A673 (cell line): ENCODE measurements around the gene ANXA4. TPM values are rescaled to one million over a fixed set of nuclear protein-coding genes. Genes with fewer than 3 reads are reported as not detected.

Experiments
- BruUV-seq: library from RNA; stranded (reverse); fragments of 400-500 nt; replicated peaks from 2 replicates; lab custom pipeline; 2021; lab: Mats Ljungman, UMichigan
- CTCF ChIA-PET: fragments of 300-600 bp; sonication (Branson Sonifier 250); formaldehyde crosslinking; loops from one replicate; lab custom pipeline; 2022; ENCODE audit warnings: antibody characterized with exemption; lab: Charles Lee
- POLR2A ChIA-PET: fragments of 300-600 bp; sonication (Branson Sonifier 250); formaldehyde crosslinking; loops from one replicate; lab custom pipeline; 2022; ENCODE audit warnings: antibody characterized with exemption; ENCODE audit not compliant: low non-redundant PET; lab: Charles Lee
- DNase-seq: peaks from one replicate; pipeline ENCODE4 v3.0.0-alpha.2; 2015; ENCODE audit warnings: low spot score
- H3K27ac ChIP-seq: fragments of 200-600 bp; sonication (generic); 2 replicates; pipeline ENCODE4 v1.5.1; 2016; ENCODE audit warnings: mixed run types, low read depth, mild to moderate bottlenecking, mixed read lengths, antibody characterized with exemption, low read length; ENCODE audit not compliant: poor library complexity, severe bottlenecking
- H3K27me3 ChIP-seq: fragments of 200-600 bp; sonication (generic); replicated peaks from 2 replicates; pipeline ENCODE4 v1.6.1; 2017; ENCODE audit warnings: mixed run types, low read depth, mild to moderate bottlenecking, mixed read lengths, antibody characterized with exemption, low read length; ENCODE audit not compliant: insufficient read depth, poor library complexity
- H3K36me3 ChIP-seq: fragments of 200-600 bp; sonication (generic); 2 replicates; pipeline ENCODE4 v1.6.1; 2016; ENCODE audit warnings: mixed run types, mild to moderate bottlenecking, mixed read lengths, antibody characterized with exemption, low read length; ENCODE audit not compliant: insufficient read depth, poor library complexity, severe bottlenecking
- H3K4me1 ChIP-seq: fragments of 200-600 bp; sonication (generic); 2 replicates; pipeline ENCODE4 v1.6.1; 2017; ENCODE audit warnings: mixed run types, mild to moderate bottlenecking, mixed read lengths, antibody characterized with exemption, low read length; ENCODE audit not compliant: insufficient read depth, poor library complexity, severe bottlenecking
- H3K4me3 ChIP-seq: fragments of 200-600 bp; sonication (generic); 2 replicates; pipeline ENCODE4 v1.5.1; 2016; ENCODE audit warnings: low read depth, mixed run types, mild to moderate bottlenecking, mixed read lengths, low read length; ENCODE audit not compliant: poor library complexity, severe bottlenecking
- H3K9me3 ChIP-seq: fragments of 200-600 bp; sonication (generic); 2 replicates; pipeline ENCODE4 v1.6.1; 2016; ENCODE audit warnings: mixed run types, low read depth, mild to moderate bottlenecking, mixed read lengths, antibody characterized with exemption, low read length; ENCODE audit not compliant: poor library complexity, severe bottlenecking
- EZH2 ChIP-seq: fragments of 200-600 bp; sonication (generic); IDR thresholded peaks from 2 replicates; pipeline ENCODE4 v1.6.1; 2017; ENCODE audit warnings: borderline replicate concordance, low read depth, mild to moderate bottlenecking, mixed read lengths, antibody characterized with exemption, low read length; ENCODE audit not compliant: poor library complexity, severe bottlenecking
- intact Hi-C: fragments of 100-400 bp; cut with micrococcal nuclease; formaldehyde crosslinking; loops from one replicate; pipeline ENCODE4 v1.10.0; 2022; ENCODE audit not compliant: unreplicated experiment
- total RNA-seq: library from RNA; stranded (reverse); gene quantifications from 2 replicates; pipeline ENCODE4 v1.2.3, GENCODE V29; 2021
- TF ChIP-seq, protein P1 (sequence below): fragments of 300-800, 200-600 bp; sonication (generic); conservative IDR thresholded peaks from 2 replicates; pipeline ENCODE4 v1.5.1; 2017; ENCODE audit warnings: low read depth, mild to moderate bottlenecking, antibody characterized with exemption, low read length, moderate library complexity, mixed read lengths

ANXA4 gene
- total RNA-seq, 1 experiment from 2014 or later: 5.1 TPM

DNA sequence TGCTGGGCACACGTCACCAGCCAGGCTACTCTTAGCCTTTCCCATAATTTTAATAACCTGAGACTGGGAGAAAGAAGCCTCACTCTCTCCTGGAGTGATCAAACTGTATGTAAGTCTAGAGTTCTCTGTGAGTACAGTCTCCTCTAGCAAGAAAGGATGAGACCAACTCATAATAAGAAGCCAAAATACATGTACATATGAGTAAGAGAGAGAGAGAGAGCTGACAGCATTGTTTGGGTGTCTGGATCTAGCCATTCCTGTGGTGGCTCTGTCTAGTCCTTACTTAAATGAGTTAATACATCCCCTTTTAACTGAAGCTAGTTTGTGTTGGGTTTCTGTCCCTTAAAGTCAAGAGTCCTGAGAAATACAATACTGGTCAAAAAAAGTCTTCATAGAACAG lies 26.0 kb upstream of the ANXA4 start:
- no peaks in the 10 kb centered on the region for H3K4me1 ChIP-seq
- H3K4me3 ChIP-seq: no peak overlapping the region
- ChIA-PET CTCF (interaction anchor here (0.7 kb wide), 1 partner anchor 9 kb away, joined by 5 read pairs; no protein-coding TSS in a partner anchor), POLR2A (no interaction called here)
- H3K9me3 ChIP-seq: no peaks in the 10 kb centered on the region
- DNase-seq: no peak
- intact Hi-C loops: loop anchor here (2.0 kb wide), 1 partner anchor 157 kb away; no protein-coding TSS in a partner anchor
- no TSS peak for BruUV-seq
- no peak for TF ChIP-seq EZH2
- TF ChIP-seq, protein P1, sequence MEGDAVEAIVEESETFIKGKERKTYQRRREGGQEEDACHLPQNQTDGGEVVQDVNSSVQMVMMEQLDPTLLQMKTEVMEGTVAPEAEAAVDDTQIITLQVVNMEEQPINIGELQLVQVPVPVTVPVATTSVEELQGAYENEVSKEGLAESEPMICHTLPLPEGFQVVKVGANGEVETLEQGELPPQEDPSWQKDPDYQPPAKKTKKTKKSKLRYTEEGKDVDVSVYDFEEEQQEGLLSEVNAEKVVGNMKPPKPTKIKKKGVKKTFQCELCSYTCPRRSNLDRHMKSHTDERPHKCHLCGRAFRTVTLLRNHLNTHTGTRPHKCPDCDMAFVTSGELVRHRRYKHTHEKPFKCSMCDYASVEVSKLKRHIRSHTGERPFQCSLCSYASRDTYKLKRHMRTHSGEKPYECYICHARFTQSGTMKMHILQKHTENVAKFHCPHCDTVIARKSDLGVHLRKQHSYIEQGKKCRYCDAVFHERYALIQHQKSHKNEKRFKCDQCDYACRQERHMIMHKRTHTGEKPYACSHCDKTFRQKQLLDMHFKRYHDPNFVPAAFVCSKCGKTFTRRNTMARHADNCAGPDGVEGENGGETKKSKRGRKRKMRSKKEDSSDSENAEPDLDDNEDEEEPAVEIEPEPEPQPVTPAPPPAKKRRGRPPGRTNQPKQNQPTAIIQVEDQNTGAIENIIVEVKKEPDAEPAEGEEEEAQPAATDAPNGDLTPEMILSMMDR: no peak
- H3K36me3 ChIP-seq: no peaks in the 10 kb centered on the region
- H3K27ac ChIP-seq: no peak overlapping the region
- H3K27me3 ChIP-seq: no peaks in the 10 kb centered on the region

DNA sequence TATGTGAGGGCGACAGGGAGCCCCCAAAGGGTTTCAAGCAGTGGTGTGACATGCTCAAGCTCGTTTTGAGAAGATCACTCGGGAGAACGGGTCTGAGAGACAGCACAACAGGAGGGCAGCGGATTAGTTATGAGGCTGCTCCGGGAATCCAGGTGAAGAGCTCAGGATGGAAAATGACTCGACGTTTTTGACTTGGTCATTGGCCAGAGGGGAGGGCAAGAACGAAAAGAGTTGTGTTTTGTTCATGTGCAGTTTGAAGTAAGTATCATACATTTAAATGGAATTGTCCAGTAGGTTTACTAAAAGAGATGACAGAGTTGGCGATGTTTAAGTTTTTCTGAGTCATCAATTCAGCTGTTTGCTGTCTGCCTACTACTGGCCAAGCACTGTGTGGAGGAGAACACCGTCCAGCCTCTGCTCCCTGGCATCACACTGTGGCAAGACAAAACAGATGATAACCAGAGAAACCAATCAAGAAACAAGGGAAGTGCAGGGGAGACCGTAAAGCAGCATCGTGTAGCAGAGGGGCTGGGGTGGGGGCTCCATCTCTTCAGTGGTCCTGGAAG lies 25.3 kb upstream of the ANXA4 start:
- DNase-seq: no peak
- Histone ChIP-seq H3K4me3 (no peak overlapping the region), H3K9me3 (no peaks in the 10 kb centered on the region), H3K4me1 (no peaks in the 10 kb centered on the region), H3K36me3 (no peaks in the 10 kb centered on the region), H3K27me3 (no peaks in the 10 kb centered on the region), H3K27ac (no peak overlapping the region)
- TF ChIP-seq EZH2: no peak
- TF ChIP-seq, protein P1: no peak
- no TSS peak for BruUV-seq
- intact Hi-C loops: no loop called here
- ChIA-PET POLR2A (no interaction called here), CTCF (interaction anchor here (0.7 kb wide), 1 partner anchor 8 kb away, joined by 5 read pairs; no protein-coding TSS in a partner anchor)

DNA sequence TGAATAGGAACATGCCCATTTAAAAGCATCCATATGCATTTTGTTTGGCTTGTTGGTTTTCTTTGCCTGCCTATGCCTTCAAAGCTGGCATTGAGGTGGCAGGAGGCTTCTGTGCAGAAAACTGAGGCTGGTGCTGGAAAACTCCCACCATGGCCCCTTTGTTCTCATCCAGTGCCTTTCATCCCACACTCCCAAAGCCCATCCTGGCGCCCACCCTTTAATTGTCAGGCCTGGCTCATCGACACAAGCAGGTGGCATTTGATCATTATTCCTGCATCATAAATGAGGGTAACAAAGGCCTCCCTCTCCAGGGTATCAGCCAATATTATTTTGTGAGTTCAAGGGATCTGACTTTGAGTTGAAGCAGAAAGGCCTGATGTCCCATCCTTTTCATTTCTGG lies 24.7 kb upstream of the ANXA4 start:
- no peaks in the 10 kb centered on the region for H3K9me3 ChIP-seq
- no peaks in the 10 kb centered on the region for H3K36me3 ChIP-seq
- ChIA-PET CTCF (no interaction called here), POLR2A (no interaction called here)
- no peak overlapping the region for H3K27ac ChIP-seq
- BruUV-seq: no TSS peak
- no peaks in the 10 kb centered on the region for H3K4me1 ChIP-seq
- no peaks in the 10 kb centered on the region for H3K27me3 ChIP-seq
- intact Hi-C loops: no loop called here
- H3K4me3 ChIP-seq: no peak overlapping the region
- TF ChIP-seq EZH2: no peak
- TF ChIP-seq, protein P1: no peak
- DNase-seq: no peak
